H1 (cell line): ENCODE data around the gene KSR2. TPM values are rescaled to one million over a fixed set of nuclear protein-coding genes. Genes with fewer than 3 reads are reported as not detected.

Experiments used
- CTCF ChIA-PET: fragments of 300-600 bp; sonication (Branson Sonifier 250); formaldehyde crosslinking; loops from one replicate; lab custom pipeline; 2021; ENCODE audit not compliant: partially characterized antibody; lab: Charles Lee
- POLR2A ChIA-PET: fragments of 300-600 bp; sonication (Branson Sonifier 250); formaldehyde crosslinking; loops from one replicate; lab custom pipeline; 2021; ENCODE audit warnings: inconsistent platforms; ENCODE audit not compliant: partially characterized antibody; lab: Charles Lee
- DNase-seq, 2 experiments: peaks; one replicate each; pipeline versions ENCODE4 v3.0.0 to v3.0.0-alpha.2; 2010 to 2022; ENCODE audit warnings: low spot score in 2 of 2, low read depth in 1 of 2, mixed read lengths in 1 of 2
- FAIRE-seq: peaks from 2 replicates; lab custom pipeline; 2011; peaks lifted over from hg19 to GRCh38; lab: Jason Lieb, UNC
- H2AFZ ChIP-seq: 2 replicates; pipeline ENCODE4 v1.8.1; 2012; ENCODE audit warnings: low read length, inconsistent platforms
- H2AK5ac ChIP-seq: 2 replicates; pipeline ENCODE4 v1.6.1; 2013; ENCODE audit warnings: low read depth, low read length
- H2BK120ac ChIP-seq: replicated peaks from 2 replicates; pipeline ENCODE3; 2013; ENCODE audit warnings: low read depth, low read length, inconsistent platforms
- H2BK12ac ChIP-seq: 2 replicates; pipeline ENCODE4 v1.6.1; 2013; ENCODE audit warnings: low read depth, low read length
- H2BK15ac ChIP-seq: 2 replicates; pipeline ENCODE4 v1.6.1; 2013; ENCODE audit warnings: low read length
- H2BK20ac ChIP-seq: 2 replicates; pipeline ENCODE4 v1.6.1; 2013; ENCODE audit warnings: low read length
- H2BK5ac ChIP-seq: 2 replicates; pipeline ENCODE4 v1.6.1; 2013; ENCODE audit warnings: low read depth, low read length
- H3K14ac ChIP-seq: 2 replicates; pipeline ENCODE4 v1.6.1; 2013; ENCODE audit warnings: inconsistent platforms; ENCODE audit not compliant: insufficient read length
- H3K18ac ChIP-seq: 2 replicates; pipeline ENCODE4 v1.6.1; 2013; ENCODE audit warnings: low read length; ENCODE audit errors: extremely low read depth
- H3K23ac ChIP-seq: 2 replicates; pipeline ENCODE4 v1.6.1; 2013; ENCODE audit warnings: inconsistent platforms; ENCODE audit not compliant: insufficient read length
- H3K23me2 ChIP-seq: 2 replicates; pipeline ENCODE4 v1.6.1; 2013; ENCODE audit warnings: low read depth, low read length
- H3K27ac ChIP-seq: 2 replicates; pipeline ENCODE4 v1.6.1; 2011; ENCODE audit warnings: low read depth, low read length, inconsistent platforms
- H3K27me3 ChIP-seq, 4 experiments: replicated peaks in 1 of 4; 1 replicate in 1 of 4; 2 replicates in 3 of 4; pipeline versions ENCODE4 v1.6.1 to v1.8.1; 2011 to 2013; ENCODE audit warnings: low read length in 3 of 4, mild to moderate bottlenecking in 3 of 4, inconsistent platforms in 2 of 4, mixed read lengths in 2 of 4, moderate library complexity in 1 of 4; ENCODE audit not compliant: control insufficient read depth in 3 of 4, insufficient read depth in 3 of 4; ENCODE audit errors: extremely low read depth in 1 of 4
- H3K36me3 ChIP-seq, 4 experiments: 2 replicates each; pipeline versions ENCODE4 v1.6.1 to v1.8.1; 2011 to 2013; ENCODE audit warnings: mild to moderate bottlenecking in 4 of 4, low read length in 3 of 4, moderate library complexity in 2 of 4, control low read depth in 1 of 4, inconsistent platforms in 1 of 4; ENCODE audit not compliant: insufficient read depth in 4 of 4, control insufficient read depth in 2 of 4
- H3K4ac ChIP-seq: replicated peaks from 2 replicates; pipeline ENCODE3; 2013; ENCODE audit warnings: low read length, low read depth, mixed read lengths, inconsistent platforms; ENCODE audit not compliant: insufficient read length
- H3K4me1 ChIP-seq, 4 experiments: replicated peaks in 1 of 4; 1 replicate in 1 of 4; 2 replicates in 3 of 4; pipeline versions ENCODE4 v1.6.1 to v1.8.1; 2011 to 2013; ENCODE audit warnings: low read length in 3 of 4, inconsistent platforms in 2 of 4, mixed read lengths in 1 of 4; ENCODE audit not compliant: insufficient read depth in 4 of 4, control insufficient read depth in 3 of 4
- H3K4me2 ChIP-seq, 2 experiments: 2 replicates each; pipeline versions ENCODE4 v1.6.1 to v1.8.1; 2011 to 2013; ENCODE audit warnings: low read depth in 2 of 2, low read length in 2 of 2, control low read depth in 1 of 2, inconsistent platforms in 1 of 2, mild to moderate bottlenecking in 1 of 2; ENCODE audit not compliant: insufficient read depth in 1 of 2
- H3K4me3 ChIP-seq, 4 experiments: fragments of 200-600, 300-600 bp in 1 of 4; sonication (generic), shearing (Covaris generic), sonication (Bioruptor Twin) in 1 of 4; 2 replicates each; pipeline versions ENCODE4 v1.5.1 to v1.8.1; 2011 to 2016; ENCODE audit warnings: low read length in 4 of 4, low read depth in 3 of 4, control low read depth in 2 of 4, inconsistent platforms in 2 of 4, mild to moderate bottlenecking in 2 of 4, mixed read lengths in 1 of 4, moderate library complexity in 1 of 4; ENCODE audit not compliant: insufficient read depth in 2 of 4; ENCODE audit errors: extremely low read depth in 1 of 4
- H3K56ac ChIP-seq: replicated peaks from 2 replicates; pipeline ENCODE3; 2013; ENCODE audit warnings: low read depth, mild to moderate bottlenecking, mixed read lengths, low read length, inconsistent platforms; ENCODE audit not compliant: insufficient read length
- H3K79me1 ChIP-seq: 2 replicates; pipeline ENCODE4 v1.6.1; 2013; ENCODE audit warnings: low read depth, low read length, control low read depth
- H3K79me2 ChIP-seq, 2 experiments: 2 replicates each; pipeline versions ENCODE4 v1.6.1 to v1.8.1; 2012 to 2013; ENCODE audit warnings: low read length in 2 of 2, mild to moderate bottlenecking in 2 of 2, inconsistent platforms in 1 of 2; ENCODE audit not compliant: insufficient read depth in 2 of 2, control insufficient read depth in 1 of 2
- H3K9ac ChIP-seq, 4 experiments: replicated peaks in 1 of 4; 1 replicate in 1 of 4; 2 replicates in 3 of 4; pipeline versions ENCODE4 v1.6.1 to v1.8.1; 2011 to 2013; ENCODE audit warnings: low read depth in 3 of 4, low read length in 3 of 4, control low read depth in 2 of 4, mild to moderate bottlenecking in 2 of 4, moderate library complexity in 2 of 4, inconsistent platforms in 1 of 4; ENCODE audit errors: extremely low read depth in 1 of 4
- H3K9me3 ChIP-seq, 2 experiments: 2 replicates each; pipeline versions ENCODE4 v1.6.1 to v1.8.1; 2012 to 2013; ENCODE audit warnings: mild to moderate bottlenecking in 2 of 2, moderate library complexity in 2 of 2, control low read depth in 1 of 2, inconsistent platforms in 1 of 2, low read depth in 1 of 2, low read length in 1 of 2, mixed read lengths in 1 of 2; ENCODE audit not compliant: insufficient read depth in 2 of 2
- H4K20me1 ChIP-seq, 2 experiments: replicated peaks in 1 of 2; 2 replicates each; pipeline versions ENCODE3 to v1.8.1; 2011 to 2013; ENCODE audit warnings: inconsistent platforms in 2 of 2, low read length in 2 of 2, mild to moderate bottlenecking in 1 of 2; ENCODE audit not compliant: insufficient read depth in 2 of 2, control insufficient read depth in 1 of 2
- H4K5ac ChIP-seq: 2 replicates; pipeline ENCODE4 v1.6.1; 2013; ENCODE audit warnings: low read length, low read depth, mixed read lengths, inconsistent platforms; ENCODE audit not compliant: insufficient read length
- H4K8ac ChIP-seq: 2 replicates; pipeline ENCODE4 v1.8.0; 2013; ENCODE audit warnings: mild to moderate bottlenecking, moderate library complexity, low read length, inconsistent platforms; ENCODE audit not compliant: insufficient read depth; ENCODE audit errors: extremely low read depth
- H4K91ac ChIP-seq: replicated peaks from 2 replicates; pipeline ENCODE3; 2013; ENCODE audit warnings: low read length, mixed read lengths, inconsistent platforms; ENCODE audit not compliant: insufficient read length
- CBX5 ChIP-seq: fragments of 300-800, 300-1000 bp; sonication (generic); IDR thresholded peaks from 2 replicates; pipeline ENCODE4 v1.7.1; 2016; ENCODE audit warnings: antibody characterized with exemption, low read length, low read depth
- CHD1 ChIP-seq: IDR thresholded peaks from 2 replicates; pipeline ENCODE4 v1.6.1; 2012; ENCODE audit warnings: low read depth, low read length, improper control_type of control experiment
- CREB1 ChIP-seq: IDR thresholded peaks from 2 replicates; pipeline ENCODE4 v1.6.1; 2012; ENCODE audit warnings: inconsistent platforms
- E2F6 ChIP-seq: IDR thresholded peaks from 2 replicates; pipeline ENCODE4 v1.6.1; 2012; ENCODE audit warnings: inconsistent platforms
- FOSL1 ChIP-seq: IDR thresholded peaks from 2 replicates; pipeline ENCODE4 v1.6.1; 2011; ENCODE audit warnings: mild to moderate bottlenecking, low read depth, low read length, moderate library complexity; ENCODE audit not compliant: insufficient read depth
- JUND ChIP-seq: IDR thresholded peaks from 2 replicates; pipeline ENCODE4 v1.6.1; 2011; ENCODE audit warnings: mild to moderate bottlenecking, improper control_type of control experiment, low read length
- KDM4A ChIP-seq: IDR thresholded peaks from one replicate; pipeline ENCODE4 v1.7.1; 2012; ENCODE audit warnings: low read depth, mild to moderate bottlenecking, moderate library complexity, low read length, inconsistent platforms; ENCODE audit not compliant: severe bottlenecking
- KDM5A ChIP-seq: fragments of 200-600 bp; IDR thresholded peaks from 2 replicates; pipeline ENCODE4 v1.7.1; 2012; ENCODE audit warnings: mild to moderate bottlenecking, low read length, inconsistent platforms, mixed read lengths
- NANOG ChIP-seq: IDR thresholded peaks from 2 replicates; pipeline ENCODE4 v1.6.1; 2011; ENCODE audit warnings: low read length, low read depth, mild to moderate bottlenecking, inconsistent platforms; ENCODE audit not compliant: insufficient read depth, poor library complexity, severe bottlenecking
- POLR2A ChIP-seq, 2 experiments: IDR thresholded peaks; 1 replicate in 1 of 2; 2 replicates in 1 of 2; pipeline ENCODE4 v1.6.1; 2011; ENCODE audit warnings: low read depth in 2 of 2, low read length in 2 of 2, mild to moderate bottlenecking in 2 of 2; ENCODE audit errors: control extremely low read depth in 1 of 2
- RAD21 ChIP-seq, 2 experiments: IDR thresholded peaks in 1 of 2; conservative IDR thresholded peaks in 1 of 2; 2 replicates each; pipeline ENCODE4 v1.6.1; 2011; ENCODE audit warnings: low read depth in 2 of 2, low read length in 2 of 2, improper control_type of control experiment in 1 of 2, inconsistent platforms in 1 of 2, mild to moderate bottlenecking in 1 of 2, moderate library complexity in 1 of 2
- RXRA ChIP-seq: IDR thresholded peaks from 2 replicates; pipeline ENCODE4 v1.6.1; 2011; ENCODE audit warnings: low read depth, mild to moderate bottlenecking, low read length, moderate library complexity; ENCODE audit not compliant: insufficient read depth
- SRF ChIP-seq: IDR thresholded peaks from 2 replicates; pipeline ENCODE4 v1.6.1; 2011; ENCODE audit warnings: mild to moderate bottlenecking, low read depth, low read length, moderate library complexity
- SUZ12 ChIP-seq: fragments of 200-600 bp; sonication (generic); IDR thresholded peaks from 2 replicates; pipeline ENCODE4 v1.6.1; 2012; ENCODE audit warnings: mild to moderate bottlenecking, inconsistent platforms, low read length, moderate library complexity, mixed read lengths
- WGBS, 2 experiments: shearing (Covaris generic) in 1 of 2; methylation state at CpG; one replicate each; pipeline versions ENCODE4 v1.1.6 to v1.1.7; 2013 to 2015; ENCODE audit warnings: low lambda C conversion rate in 2 of 2, mixed read lengths in 2 of 2, inconsistent platforms in 1 of 2, low coverage in 1 of 2, missing lambda C conversion rate in 1 of 2; ENCODE audit not compliant: insufficient replicate concordance in 2 of 2, insufficient coverage in 1 of 2, insufficient read length in 1 of 2; ENCODE audit errors: extremely low coverage in 1 of 2, missing lambda C conversion rate in 1 of 2; 5-methylcytosine and 5-hydroxymethylcytosine counted together
- polyA plus RNA-seq, 7 experiments: library from polyadenylated mRNA; depleted of rRNA in 3 of 7; stranded (reverse) in 5 of 7; unstranded in 2 of 7; fragments of >200 nt in 5 of 7; fragments of 200-250 nt in 2 of 7; gene quantifications; 1 replicate in 5 of 7; 2 replicates in 1 of 7; 4 replicates in 1 of 7; pipeline versions ENCODE4 v1.2.1 to v1.2.3, GENCODE V29; 2011 to 2013; ENCODE audit warnings: missing spikeins in 2 of 7, mixed read lengths in 2 of 7
- total RNA-seq: library from RNA; stranded (reverse); fragmentation: NEBNext Ultra II Directional; extraction: Animal tissue kit (Norgen Biotek cat#: 25700); gene quantifications from 2 replicates; pipeline ENCODE4 v1.2.1, GENCODE V29; 2021

Gene KSR2
- total and polyA plus RNA-seq, 2 of the 8 experiments (the other 6 are each of a cell fraction or from before 2014, with no cell fraction given): 0.74 to 2.2 TPM

GRCh38 chr12:117521867-117522266 is 446.9 kb downstream of the KSR2 start:
- Histone ChIP-seq H3K23me2 (peaks cover 2% of the 10 kb centered on the region; the same call in 1 of the 2 replicates), H3K23ac (no peak overlapping the region), H3K27me3 (no peaks in the 10 kb centered on the region), H3K18ac (no peak overlapping the region), H3K79me2 (no peaks in the 10 kb centered on the region), H4K5ac (no peak overlapping the region), H2BK15ac (no peak overlapping the region), H3K79me1 (no peaks in the 10 kb centered on the region), H2BK12ac (no peak overlapping the region), H3K56ac (no peak overlapping the region), H3K4ac (no peak overlapping the region), H2AK5ac (no peak overlapping the region), H2AFZ (no peak overlapping the region), H4K20me1 (peaks cover 0 to 1% of the 10 kb centered on the region in 2 experiments), H4K91ac (no peak overlapping the region), H4K8ac (no peak overlapping the region), H3K14ac (no peak overlapping the region), H2BK5ac (no peak overlapping the region), H2BK20ac (no peak overlapping the region), H3K27ac (no peak overlapping the region), H3K4me1 (no peaks in the 10 kb centered on the region), H3K4me2 (no peak overlapping the region), H3K36me3 (no peaks in the 10 kb centered on the region), H2BK120ac (no peak overlapping the region), H3K9ac (no peak overlapping the region), H3K9me3 (no peaks in the 10 kb centered on the region), H3K4me3 (no peak overlapping the region)
- ChIA-PET POLR2A (no interaction called here), CTCF (interaction anchor here (0.6 to 1.8 kb wide), 5 partner anchors 56 to 352 kb away, joined by 3 to 5 read pairs (median 3); no protein-coding TSS in a partner anchor)
- FAIRE-seq (no peak), DNase-seq (no peak)
- WGBS, 2 experiments: 82% methylated on average over 5 of the region's 5 CpGs; no CpG with 5 or more reads in 1 of the 2 experiments
- no peak for TF ChIP-seq NANOG
- TF ChIP-seq RAD21 (IDR thresholded peaks at IDR 0.05 in 1 of 2, conservative IDR thresholded peaks at IDR 0.05 in 1 of 2; ENCODE audit: low read depth in 2 of 2, low read length in 2 of 2): no peak
- TF ChIP-seq SRF: no peak
- no peak for TF ChIP-seq CBX5
- no peak for TF ChIP-seq JUND
- no peak for TF ChIP-seq POLR2A (IDR thresholded peaks at IDR 0.05; ENCODE audit: control extremely low read depth in 1 of 2, low read depth in 2 of 2, low read length in 2 of 2)
- TF ChIP-seq RXRA: no peak
- no peak for TF ChIP-seq SUZ12
- TF ChIP-seq CREB1: no peak
- no peak for TF ChIP-seq CHD1
- TF ChIP-seq KDM4A: no peak
- no peak for TF ChIP-seq KDM5A
- no peak for TF ChIP-seq FOSL1
- TF ChIP-seq E2F6: no peak
